NCI-H345 treated with DMSO at 0.1 percent for 48 hours (cell line): ENCODE measurements around the gene OR8D1.

Source experiments
- DNase-seq: peaks from one replicate; lab custom pipeline; 2025; ENCODE audit not compliant: unreplicated experiment; lab: John Stamatoyannopoulos, UW

OR8D1 gene

GRCh38 chr11:124313849-124314248, at the start of gene OR8D1:
OR8D1 (minus strand) TSS chr11:124313949; CDS start chr11:124310766, 3,183 bp downstream.
- no peak for DNase-seq

DNA sequence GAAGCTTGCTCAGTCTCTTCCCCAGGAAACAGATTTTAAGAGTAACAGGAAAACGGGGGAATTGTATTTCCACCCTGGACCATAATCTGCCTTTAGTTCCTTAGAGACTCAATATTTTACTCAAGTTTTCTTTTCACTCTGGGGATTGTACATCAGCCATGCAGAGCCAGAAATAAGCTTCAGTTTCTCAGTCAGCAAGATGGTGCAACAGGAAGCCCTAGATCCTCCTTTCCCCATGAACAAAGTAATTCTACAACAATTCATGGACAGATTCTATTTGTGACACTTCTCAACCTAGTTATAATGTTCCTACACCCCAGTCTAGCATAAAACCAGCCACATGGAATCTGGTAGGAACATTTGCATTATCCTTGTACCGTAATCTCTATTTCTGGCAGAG, 45.8 kb upstream of the OR8D1 start:
- DNase-seq, result no peak

DNA sequence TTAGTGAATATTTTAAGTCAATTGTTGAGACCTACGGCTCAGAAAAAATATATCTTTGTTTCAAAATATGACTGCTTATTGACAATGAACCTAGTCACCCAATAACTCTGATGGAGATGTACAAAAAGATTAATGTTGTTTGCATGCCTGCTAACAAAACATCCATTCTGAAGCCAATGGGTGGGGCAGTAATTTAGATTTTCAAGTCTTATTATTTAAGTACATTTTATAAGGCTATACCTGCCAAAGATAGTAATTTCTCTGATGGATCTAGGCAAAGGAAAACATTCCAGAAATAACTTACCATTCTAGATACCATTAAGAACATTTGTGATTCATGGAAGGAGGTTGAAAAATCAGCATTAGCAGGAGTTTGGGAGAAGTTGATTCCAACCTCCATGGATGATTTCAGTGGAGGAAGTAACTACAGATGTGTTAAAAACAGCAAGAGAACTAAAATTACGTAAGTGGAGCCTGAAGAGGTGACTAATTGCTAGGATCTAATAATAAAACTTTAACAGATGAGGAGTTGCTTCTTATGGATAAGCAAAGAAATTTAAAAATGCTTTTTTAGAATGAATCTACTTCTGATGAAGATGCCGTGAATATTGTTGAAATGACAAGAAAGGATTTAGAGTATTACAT, 32.7 kb upstream of the OR8D1 start:
- no peak for DNase-seq

GRCh38 chr11:124344346-124344745, 30.6 kb upstream of the OR8D1 start:
- no peak for DNase-seq

GRCh38 chr11:124340142-124340447, 26.3 kb upstream of the OR8D1 start:
- DNase-seq, result no peak

- DNase-seq, result no peak
Measured at GRCh38 chr11:124339396-124340141, 25.8 kb upstream of the OR8D1 start.

- DNase-seq, result no peak
Measured at GRCh38 chr11:124331873-124332272, 18.1 kb upstream of the OR8D1 start.

- no peak for DNase-seq
Measured at GRCh38 chr11:124329787-124330478, 16.2 kb upstream of the OR8D1 start.

DNA sequence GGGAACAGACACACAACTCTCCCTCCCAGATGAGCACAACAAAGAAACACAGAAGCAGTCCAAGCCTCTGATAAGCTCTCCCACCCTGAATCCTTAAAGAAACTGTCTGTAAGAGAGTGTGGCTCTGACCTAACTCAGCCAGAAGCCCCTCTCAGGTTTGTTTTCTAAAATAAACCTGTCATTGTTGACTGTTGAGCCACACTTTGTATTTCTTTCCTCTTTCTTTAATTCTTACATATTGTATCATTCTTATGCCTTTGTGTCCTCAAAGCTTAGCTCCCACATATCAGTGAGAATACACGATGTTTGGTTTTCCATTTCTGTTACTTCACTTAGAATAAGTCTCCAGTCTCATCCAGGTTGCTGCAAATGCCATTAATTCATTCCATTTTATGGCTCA, 14.0 kb upstream of the OR8D1 start:
- no peak for DNase-seq

- DNase-seq, result no peak
Measured at GRCh38 chr11:124322356-124322755, 8.6 kb upstream of the OR8D1 start.

DNA sequence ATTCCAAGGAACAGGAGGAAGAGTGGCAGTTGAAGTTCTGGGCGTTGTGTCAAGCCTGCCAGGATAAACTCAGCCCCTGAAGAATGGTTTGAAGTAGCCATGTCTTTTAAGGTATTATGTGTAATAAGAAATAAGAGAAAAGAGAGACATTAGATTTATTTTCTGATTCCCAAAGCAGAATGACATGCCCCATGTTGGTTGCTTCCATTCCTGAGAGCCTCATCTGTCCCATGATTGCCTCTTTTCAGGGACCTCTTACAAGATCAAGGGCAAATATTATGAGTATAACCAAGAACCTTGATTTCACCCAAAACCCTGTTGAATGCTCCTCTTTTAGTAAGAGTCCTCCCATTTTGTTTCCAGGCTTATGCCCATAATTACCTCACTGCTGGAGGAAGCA, 6.3 kb upstream of the OR8D1 start, which contains the start of gene OR8D2:
Gene OR8D2 (minus strand): TSS at position 101 of the 400 bp plus-strand sequence. CDS start 0 bp downstream, at position 101.
- DNase-seq, result no peak

- no peak for DNase-seq
Measured at GRCh38 chr11:124315052-124315451, 1.3 kb upstream of the OR8D1 start.

GRCh38 chr11:124313131-124313530, 618 bp downstream of the OR8D1 start:
- DNase-seq, result no peak

DNA sequence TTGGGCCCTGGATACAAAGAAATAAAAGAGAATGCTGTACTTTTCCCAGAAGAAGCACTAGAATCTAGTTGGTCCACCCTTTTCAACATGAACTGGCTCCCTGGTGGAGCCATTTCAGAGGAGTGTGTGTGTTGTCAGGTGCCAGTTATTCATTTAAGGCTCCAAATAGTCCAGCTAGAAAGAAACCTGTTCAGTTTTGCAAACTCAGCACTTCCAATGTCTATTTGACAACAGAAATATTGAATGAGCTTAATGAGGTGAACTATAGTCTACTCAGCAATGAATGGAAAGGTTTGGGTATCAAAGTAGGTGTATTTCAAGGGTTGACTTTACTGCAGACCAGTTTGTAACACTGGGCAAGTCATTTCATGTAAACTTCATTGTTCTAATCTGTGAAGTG, 2.1 kb downstream of the OR8D1 start:
- DNase-seq, result no peak

GRCh38 chr11:124311269-124311668, 2.5 kb downstream of the OR8D1 start:
- DNase-seq, result no peak

DNA sequence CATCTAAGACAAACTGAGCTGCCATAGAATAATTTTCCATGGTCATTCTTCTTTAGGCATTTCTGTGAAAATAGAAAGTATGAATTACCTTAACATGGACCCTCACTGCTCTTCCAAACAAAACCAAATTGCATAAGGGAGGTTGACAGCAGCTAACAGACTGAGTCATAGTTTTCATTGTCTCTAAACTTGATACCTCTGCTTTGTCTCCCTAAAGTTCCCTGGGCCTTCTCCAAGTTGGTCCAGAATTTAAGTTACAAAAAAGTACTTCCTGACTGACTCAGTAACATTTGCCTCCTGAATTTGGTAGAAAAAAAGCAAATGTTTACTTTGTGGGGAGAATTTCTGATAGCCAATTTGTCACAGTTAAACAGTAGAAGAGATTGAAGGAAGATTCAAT, 3.0 kb downstream of the OR8D1 start:
- DNase-seq, result no peak

DNA sequence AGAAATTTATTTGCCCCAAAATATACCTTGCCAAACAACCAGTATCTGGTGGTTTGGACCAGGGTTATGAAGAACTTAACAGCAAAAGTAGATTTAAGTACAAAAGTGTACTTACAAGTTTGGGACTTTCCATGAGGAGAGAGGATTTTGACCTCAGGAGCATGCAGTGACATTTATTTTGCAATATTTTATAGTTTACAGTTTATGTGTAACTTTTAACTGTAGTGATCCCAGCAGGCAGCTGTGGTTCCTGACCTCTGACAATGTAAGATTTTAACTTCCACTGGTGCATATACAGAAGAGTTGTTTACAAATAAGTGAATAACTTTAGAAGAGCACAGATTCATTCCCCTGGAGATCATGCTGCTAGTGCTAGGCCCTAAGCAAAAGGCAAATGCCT, 6.7 kb downstream of the OR8D1 start:
- no peak for DNase-seq

DNA sequence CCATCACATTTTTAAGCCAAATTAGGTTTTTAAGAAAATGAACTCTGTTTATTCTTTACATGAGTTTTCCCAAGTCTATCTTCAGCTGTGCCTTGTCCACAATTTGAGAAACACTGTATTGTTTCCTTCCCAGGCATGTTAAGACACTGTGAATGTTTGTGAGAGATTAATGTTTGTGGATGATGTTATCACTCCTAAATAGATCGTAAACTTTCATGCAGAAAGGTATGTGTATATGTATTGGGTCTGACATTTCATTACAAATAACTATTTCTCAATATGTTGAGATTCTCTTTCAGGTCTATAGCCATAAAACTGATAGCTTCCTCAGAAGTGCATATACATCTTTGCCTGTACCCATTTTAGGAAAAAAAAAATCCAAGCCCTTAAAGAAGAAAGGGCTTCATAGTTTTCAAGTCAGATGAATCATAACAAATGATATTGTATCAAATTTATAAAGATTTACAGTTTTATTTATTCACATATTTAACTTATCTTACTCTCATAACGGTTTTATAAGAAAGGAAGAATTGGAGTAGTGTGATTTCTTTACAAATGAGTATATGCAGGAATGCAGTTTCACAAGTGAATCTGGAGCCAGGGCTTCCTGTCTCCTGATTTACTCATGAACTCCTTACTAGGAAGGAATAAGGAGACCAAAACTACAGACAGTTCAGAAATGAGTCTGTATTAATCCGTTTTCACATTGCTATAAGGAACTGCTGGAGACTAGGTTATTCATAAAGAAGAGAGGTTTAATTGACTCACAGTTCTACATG, 11.2 kb downstream of the OR8D1 start:
- no peak for DNase-seq

GRCh38 chr11:124301548-124301947, 12.2 kb downstream of the OR8D1 start:
- DNase-seq, result no peak

DNA sequence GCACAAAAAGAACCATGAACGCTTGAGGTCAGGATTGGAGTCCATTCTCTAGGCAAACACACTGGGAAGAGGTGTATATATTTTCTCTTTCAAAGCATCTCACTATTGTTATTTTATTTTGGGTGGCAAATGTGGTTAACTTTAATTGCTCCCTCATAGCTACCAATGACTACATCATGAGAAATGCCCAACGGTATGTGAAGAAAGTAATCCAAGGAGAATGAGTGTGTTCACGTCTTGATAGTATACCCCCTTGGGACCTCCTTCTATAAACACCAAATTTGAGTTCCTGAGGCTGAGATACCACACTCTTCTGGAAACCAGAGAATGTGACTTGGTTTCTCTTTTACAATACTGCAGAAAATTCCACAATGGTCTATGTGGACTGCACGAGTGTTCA, 15.8 kb downstream of the OR8D1 start:
- DNase-seq, result no peak

GRCh38 chr11:124296016-124296415, 17.7 kb downstream of the OR8D1 start:
- DNase-seq, result no peak
